Mucosa of descending colon (tissue), 3 donors: ENCODE measurements around the gene RBM34. TPM values are rescaled to one million over a fixed set of nuclear protein-coding genes. Genes with fewer than 3 reads are reported as not detected.

Experiments
- ATAC-seq: fragments of 200-7000 bp; cut with Tn5 transposase; one replicate; pipeline ENCODE4 v1.9.1; 2020; ENCODE audit warnings: mild to moderate bottlenecking, moderate library complexity
- DNase-seq, 3 donors: peaks; one replicate each; pipeline ENCODE4 v3.0.0-alpha.2; 2020
- H3K36me3 ChIP-seq: fragments of 200-600 bp; one replicate; pipeline ENCODE4 v1.8.0; 2021; ENCODE audit warnings: low read depth, mild to moderate bottlenecking
- H3K4me1 ChIP-seq: fragments of 200-600 bp; one replicate; pipeline ENCODE4 v1.8.0; 2021; ENCODE audit warnings: low read depth, mild to moderate bottlenecking
- H3K4me3 ChIP-seq: fragments of 200-600 bp; one replicate; pipeline ENCODE4 v1.8.0; 2021; ENCODE audit warnings: mild to moderate bottlenecking
- H3K9me3 ChIP-seq: fragments of 200-600 bp; one replicate; pipeline ENCODE4 v1.8.0; 2021; ENCODE audit warnings: mild to moderate bottlenecking
- CTCF ChIP-seq: fragments of 200-600 bp; IDR thresholded peaks from one replicate; pipeline ENCODE4 v1.8.0; 2022; ENCODE audit warnings: antibody characterized with exemption, mild to moderate bottlenecking
- intact Hi-C, 2 donors: fragments of 100-400 bp; cut with DNase I in 1 of 2; cut with micrococcal nuclease in 1 of 2; formaldehyde crosslinking; loops; one replicate each; pipeline versions ENCODE4 v1.11.0 to v1.11.1; 2022; cut with DNase I, micrococcal nuclease
- total RNA-seq, 3 donors: library from RNA; stranded (reverse); fragmentation: NEBNext Ultra II Directional in 2 of 3; extraction: Animal tissue kit (Norgen Biotek cat#: 25700) in 2 of 3; gene quantifications; one replicate each; pipeline versions ENCODE4 v1.2.1 to v1.2.4, GENCODE V29; 2021 to 2023
- donor health status: DM: no; HTN: no; CAD: no; lungs with moderate emphysema.
- donor health status: DM: no; HTN: no; CAD: no.
- donor health status: DM: no; HTN: yes; CAD: no.

RBM34 gene
- total RNA-seq, 3 donors from 2014 or later: 54.7 to 58.5 (median 55.3) TPM

- intact Hi-C loops: no loop called here
- ATAC-seq (no peak), DNase-seq (no peak)
- no peak for TF ChIP-seq CTCF
- no peaks in the 10 kb centered on the region for H3K4me1 ChIP-seq
- peaks cover 7% of the 10 kb centered on the region for H3K36me3 ChIP-seq
- H3K4me3 ChIP-seq: no peak overlapping the region
- H3K9me3 ChIP-seq: no peaks in the 10 kb centered on the region
These were observed 11.2 kb downstream of the RBM34 start for GRCh38 chr1:235149824-235150223.

GRCh38 chr1:235147269-235147668 is 13.8 kb downstream of the RBM34 start:
- Histone ChIP-seq H3K36me3 (no peaks in the 10 kb centered on the region), H3K4me1 (no peaks in the 10 kb centered on the region), H3K9me3 (no peaks in the 10 kb centered on the region), H3K4me3 (no peak overlapping the region)
- no peak for ATAC-seq
- TF ChIP-seq CTCF: no peak
- DNase-seq: no peak
- intact Hi-C loops: no loop called here

GRCh38 chr1:235145639-235146038 is 15.4 kb downstream of the RBM34 start:
- Histone ChIP-seq H3K4me1 (no peaks in the 10 kb centered on the region), H3K4me3 (no peak overlapping the region), H3K9me3 (no peaks in the 10 kb centered on the region), H3K36me3 (no peaks in the 10 kb centered on the region)
- intact Hi-C loops: no loop called here
- ATAC-seq (no peak), DNase-seq (no peak)
- TF ChIP-seq CTCF: no peak

GRCh38 chr1:235142991-235143390 is 18.1 kb downstream of the RBM34 start:
- Histone ChIP-seq H3K9me3 (no peaks in the 10 kb centered on the region), H3K36me3 (no peaks in the 10 kb centered on the region), H3K4me1 (no peaks in the 10 kb centered on the region), H3K4me3 (no peak overlapping the region)
- no peak for DNase-seq
- TF ChIP-seq CTCF: no peak
- no peak for ATAC-seq
- intact Hi-C loops: no loop called here

- DNase-seq (no peak), ATAC-seq (no peak)
- TF ChIP-seq CTCF: no peak
- intact Hi-C loops: no loop called here
- peaks cover 11% of the 10 kb centered on the region for H3K36me3 ChIP-seq
- no peaks in the 10 kb centered on the region for H3K4me1 ChIP-seq
- no peak overlapping the region for H3K4me3 ChIP-seq
- H3K9me3 ChIP-seq: no peaks in the 10 kb centered on the region
These were observed 21.7 kb downstream of the RBM34 start for GRCh38 chr1:235139315-235139714.

- Histone ChIP-seq H3K9me3 (no peaks in the 10 kb centered on the region), H3K4me1 (no peaks in the 10 kb centered on the region), H3K4me3 (no peak overlapping the region), H3K36me3 (peaks cover 11% of the 10 kb centered on the region)
- no peak for ATAC-seq
- intact Hi-C loops: no loop called here
- no peak for DNase-seq
- no peak for TF ChIP-seq CTCF
These were observed 22.2 kb downstream of the RBM34 start for GRCh38 chr1:235138821-235139220.
